HepG2 (cell line): ENCODE measurements around the gene TMEM187. TPM values are rescaled to one million over a fixed set of nuclear protein-coding genes. Genes with fewer than 3 reads are reported as not detected.

Experiments
- EP300 ChIP-seq, 3 experiments: sonication (generic) in 1 of 3; formaldehyde crosslinking in 1 of 3; IDR thresholded peaks; 2 replicates each; pipeline versions ENCODE4 v1.5.1 to v1.6.1; 2011 to 2020; ENCODE audit warnings: low read depth in 2 of 3, low read length in 2 of 3, borderline replicate concordance in 1 of 3, improper control_type of control experiment in 1 of 3, mild to moderate bottlenecking in 1 of 3, missing genetic modification reagents in 1 of 3, moderate library complexity in 1 of 3
- KAT7 ChIP-seq: IDR thresholded peaks from 2 replicates; pipeline ENCODE4 v1.6.1; 2018; ENCODE audit warnings: borderline replicate concordance, missing compliant biosample characterization
- ZNF615 ChIP-seq: sonication (generic); formaldehyde crosslinking; IDR thresholded peaks from 2 replicates; pipeline ENCODE4 v1.5.0; 2020; ENCODE audit warnings: mild to moderate bottlenecking, missing genetic modification reagents, borderline replicate concordance
- polyA plus RNA-seq, 8 experiments: library from polyadenylated mRNA; depleted of rRNA in 3 of 8; stranded (reverse) in 7 of 8; unstranded in 1 of 8; fragments of >200 nt; fragmentation: Illumina TruSeq in 4 of 8; extraction: Trizol in 4 of 8; gene quantifications; 2 replicates each; pipeline versions ENCODE4 v1.2.1 to v1.2.3, GENCODE V29; 2011 to 2016; ENCODE audit warnings: low read depth in 4 of 8, missing spikeins in 1 of 8, mixed read lengths in 1 of 8; ENCODE audit not compliant: insufficient read depth in 1 of 8
- total RNA-seq, 5 experiments: library from RNA; depleted of rRNA; stranded (reverse); fragments of >200 nt; fragmentation: Illumina TruSeq; extraction: Trizol; gene quantifications; 2 replicates each; pipeline ENCODE4 v1.2.3, GENCODE V29; 2016; ENCODE audit warnings: low read depth in 1 of 5
- TF ChIP-seq, protein P1 (sequence below): sonication (generic); formaldehyde crosslinking; IDR thresholded peaks from 2 replicates; pipeline ENCODE4 v1.4.0; 2020; ENCODE audit warnings: mild to moderate bottlenecking, missing genetic modification reagents
- TF ChIP-seq, protein P2 (sequence below): sonication (generic); formaldehyde crosslinking; IDR thresholded peaks from 2 replicates; pipeline ENCODE4 v1.4.0; 2020; ENCODE audit warnings: missing genetic modification reagents
- TF ChIP-seq, protein P3 (sequence below): sonication (generic); formaldehyde crosslinking; IDR thresholded peaks from 2 replicates; pipeline ENCODE4 v1.9.0; 2021; ENCODE audit warnings: mild to moderate bottlenecking, missing genetic modification reagents
- TF ChIP-seq, protein P4 (sequence below): sonication (generic); formaldehyde crosslinking; IDR thresholded peaks from 2 replicates; pipeline ENCODE4 v1.5.0; 2020; ENCODE audit warnings: mild to moderate bottlenecking, missing genetic modification reagents
- TF ChIP-seq, protein P5 (sequence below): sonication (generic); formaldehyde crosslinking; conservative IDR thresholded peaks from 2 replicates; pipeline ENCODE4 v1.4.0; 2020; ENCODE audit warnings: mild to moderate bottlenecking, missing genetic modification reagents, moderate library complexity

TMEM187 gene
- total and polyA plus RNA-seq, 2 of the 13 experiments (the other 11 are each of a cell fraction or from before 2014, with no cell fraction given) = 2.2 to 6.2 TPM

DNA sequence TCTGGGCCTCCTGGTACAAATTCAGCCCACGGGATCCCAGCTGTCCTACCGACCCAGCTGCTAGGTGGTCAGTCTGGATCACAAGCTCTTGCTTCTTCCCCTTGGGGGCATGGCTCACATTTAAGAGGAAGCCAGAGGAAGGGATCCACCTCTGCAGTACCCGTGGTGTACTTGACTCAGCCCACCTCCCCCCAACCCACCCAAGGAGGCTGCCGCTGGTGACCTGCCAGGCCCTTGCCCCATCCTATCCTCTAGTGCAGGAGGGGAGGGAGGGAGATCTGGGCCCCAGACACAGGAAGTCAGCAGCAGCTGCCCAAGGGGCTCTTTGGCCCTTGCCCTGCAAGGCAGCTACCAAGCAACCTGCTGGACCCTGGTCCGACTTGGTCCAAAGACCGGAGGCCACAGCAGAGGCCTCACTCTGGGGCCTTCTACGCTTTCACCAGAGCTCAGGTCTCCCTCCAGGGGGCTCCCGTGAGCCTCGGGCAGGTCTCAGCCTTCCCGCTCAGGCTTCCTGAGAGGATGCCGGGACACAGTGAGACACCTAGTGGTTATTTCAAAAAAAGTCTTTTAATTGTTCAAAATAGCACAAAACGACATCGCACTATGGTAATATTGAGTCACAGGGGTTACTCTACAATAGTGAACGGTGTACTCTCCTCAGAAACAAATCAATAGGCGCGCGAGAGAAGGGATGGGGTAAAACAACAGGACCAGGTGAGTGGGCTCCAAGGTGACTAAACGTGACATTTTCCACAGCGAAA lies 25.4 kb upstream of the TMEM187 start (continued):
- TF ChIP-seq, protein P1, sequence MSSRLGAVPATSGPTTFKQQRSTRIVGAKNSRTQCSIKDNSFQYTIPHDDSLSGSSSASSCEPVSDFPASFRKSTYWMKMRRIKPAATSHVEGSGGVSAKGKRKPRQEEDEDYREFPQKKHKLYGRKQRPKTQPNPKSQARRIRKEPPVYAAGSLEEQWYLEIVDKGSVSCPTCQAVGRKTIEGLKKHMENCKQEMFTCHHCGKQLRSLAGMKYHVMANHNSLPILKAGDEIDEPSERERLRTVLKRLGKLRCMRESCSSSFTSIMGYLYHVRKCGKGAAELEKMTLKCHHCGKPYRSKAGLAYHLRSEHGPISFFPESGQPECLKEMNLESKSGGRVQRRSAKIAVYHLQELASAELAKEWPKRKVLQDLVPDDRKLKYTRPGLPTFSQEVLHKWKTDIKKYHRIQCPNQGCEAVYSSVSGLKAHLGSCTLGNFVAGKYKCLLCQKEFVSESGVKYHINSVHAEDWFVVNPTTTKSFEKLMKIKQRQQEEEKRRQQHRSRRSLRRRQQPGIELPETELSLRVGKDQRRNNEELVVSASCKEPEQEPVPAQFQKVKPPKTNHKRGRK (CRISPR knock-in tag) = no peak
- TF ChIP-seq, protein P2, sequence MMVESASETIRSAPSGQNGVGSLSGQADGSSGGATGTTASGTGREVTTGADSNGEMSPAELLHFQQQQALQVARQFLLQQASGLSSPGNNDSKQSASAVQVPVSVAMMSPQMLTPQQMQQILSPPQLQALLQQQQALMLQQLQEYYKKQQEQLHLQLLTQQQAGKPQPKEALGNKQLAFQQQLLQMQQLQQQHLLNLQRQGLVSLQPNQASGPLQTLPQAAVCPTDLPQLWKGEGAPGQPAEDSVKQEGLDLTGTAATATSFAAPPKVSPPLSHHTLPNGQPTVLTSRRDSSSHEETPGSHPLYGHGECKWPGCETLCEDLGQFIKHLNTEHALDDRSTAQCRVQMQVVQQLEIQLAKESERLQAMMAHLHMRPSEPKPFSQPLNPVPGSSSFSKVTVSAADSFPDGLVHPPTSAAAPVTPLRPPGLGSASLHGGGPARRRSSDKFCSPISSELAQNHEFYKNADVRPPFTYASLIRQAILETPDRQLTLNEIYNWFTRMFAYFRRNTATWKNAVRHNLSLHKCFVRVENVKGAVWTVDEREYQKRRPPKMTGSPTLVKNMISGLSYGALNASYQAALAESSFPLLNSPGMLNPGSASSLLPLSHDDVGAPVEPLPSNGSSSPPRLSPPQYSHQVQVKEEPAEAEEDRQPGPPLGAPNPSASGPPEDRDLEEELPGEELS = no peak
- TF ChIP-seq, protein P3, sequence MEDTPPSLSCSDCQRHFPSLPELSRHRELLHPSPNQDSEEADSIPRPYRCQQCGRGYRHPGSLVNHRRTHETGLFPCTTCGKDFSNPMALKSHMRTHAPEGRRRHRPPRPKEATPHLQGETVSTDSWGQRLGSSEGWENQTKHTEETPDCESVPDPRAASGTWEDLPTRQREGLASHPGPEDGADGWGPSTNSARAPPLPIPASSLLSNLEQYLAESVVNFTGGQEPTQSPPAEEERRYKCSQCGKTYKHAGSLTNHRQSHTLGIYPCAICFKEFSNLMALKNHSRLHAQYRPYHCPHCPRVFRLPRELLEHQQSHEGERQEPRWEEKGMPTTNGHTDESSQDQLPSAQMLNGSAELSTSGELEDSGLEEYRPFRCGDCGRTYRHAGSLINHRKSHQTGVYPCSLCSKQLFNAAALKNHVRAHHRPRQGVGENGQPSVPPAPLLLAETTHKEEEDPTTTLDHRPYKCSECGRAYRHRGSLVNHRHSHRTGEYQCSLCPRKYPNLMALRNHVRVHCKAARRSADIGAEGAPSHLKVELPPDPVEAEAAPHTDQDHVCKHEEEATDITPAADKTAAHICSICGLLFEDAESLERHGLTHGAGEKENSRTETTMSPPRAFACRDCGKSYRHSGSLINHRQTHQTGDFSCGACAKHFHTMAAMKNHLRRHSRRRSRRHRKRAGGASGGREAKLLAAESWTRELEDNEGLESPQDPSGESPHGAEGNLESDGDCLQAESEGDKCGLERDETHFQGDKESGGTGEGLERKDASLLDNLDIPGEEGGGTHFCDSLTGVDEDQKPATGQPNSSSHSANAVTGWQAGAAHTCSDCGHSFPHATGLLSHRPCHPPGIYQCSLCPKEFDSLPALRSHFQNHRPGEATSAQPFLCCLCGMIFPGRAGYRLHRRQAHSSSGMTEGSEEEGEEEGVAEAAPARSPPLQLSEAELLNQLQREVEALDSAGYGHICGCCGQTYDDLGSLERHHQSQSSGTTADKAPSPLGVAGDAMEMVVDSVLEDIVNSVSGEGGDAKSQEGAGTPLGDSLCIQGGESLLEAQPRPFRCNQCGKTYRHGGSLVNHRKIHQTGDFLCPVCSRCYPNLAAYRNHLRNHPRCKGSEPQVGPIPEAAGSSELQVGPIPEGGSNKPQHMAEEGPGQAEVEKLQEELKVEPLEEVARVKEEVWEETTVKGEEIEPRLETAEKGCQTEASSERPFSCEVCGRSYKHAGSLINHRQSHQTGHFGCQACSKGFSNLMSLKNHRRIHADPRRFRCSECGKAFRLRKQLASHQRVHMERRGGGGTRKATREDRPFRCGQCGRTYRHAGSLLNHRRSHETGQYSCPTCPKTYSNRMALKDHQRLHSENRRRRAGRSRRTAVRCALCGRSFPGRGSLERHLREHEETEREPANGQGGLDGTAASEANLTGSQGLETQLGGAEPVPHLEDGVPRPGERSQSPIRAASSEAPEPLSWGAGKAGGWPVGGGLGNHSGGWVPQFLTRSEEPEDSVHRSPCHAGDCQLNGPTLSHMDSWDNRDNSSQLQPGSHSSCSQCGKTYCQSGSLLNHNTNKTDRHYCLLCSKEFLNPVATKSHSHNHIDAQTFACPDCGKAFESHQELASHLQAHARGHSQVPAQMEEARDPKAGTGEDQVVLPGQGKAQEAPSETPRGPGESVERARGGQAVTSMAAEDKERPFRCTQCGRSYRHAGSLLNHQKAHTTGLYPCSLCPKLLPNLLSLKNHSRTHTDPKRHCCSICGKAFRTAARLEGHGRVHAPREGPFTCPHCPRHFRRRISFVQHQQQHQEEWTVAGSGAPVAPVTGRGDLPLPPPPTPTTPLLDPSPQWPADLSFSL (CRISPR knock-in tag) = no peak
- TF ChIP-seq EP300 (IDR thresholded peaks at IDR 0.05; ENCODE audit: low read depth in 2 of 2, low read length in 2 of 2) (peak in 1 of 2 experiments; percentile 38; a peak in 1 of 4 replicates), EP300 (CRISPR knock-in tag; IDR thresholded peaks at IDR 0.05; ENCODE audit: borderline replicate concordance) (no peak), KAT7 (CRISPR knock-in tag) (no peak), ZNF615 (CRISPR knock-in tag) (no peak)
- TF ChIP-seq, protein P4, sequence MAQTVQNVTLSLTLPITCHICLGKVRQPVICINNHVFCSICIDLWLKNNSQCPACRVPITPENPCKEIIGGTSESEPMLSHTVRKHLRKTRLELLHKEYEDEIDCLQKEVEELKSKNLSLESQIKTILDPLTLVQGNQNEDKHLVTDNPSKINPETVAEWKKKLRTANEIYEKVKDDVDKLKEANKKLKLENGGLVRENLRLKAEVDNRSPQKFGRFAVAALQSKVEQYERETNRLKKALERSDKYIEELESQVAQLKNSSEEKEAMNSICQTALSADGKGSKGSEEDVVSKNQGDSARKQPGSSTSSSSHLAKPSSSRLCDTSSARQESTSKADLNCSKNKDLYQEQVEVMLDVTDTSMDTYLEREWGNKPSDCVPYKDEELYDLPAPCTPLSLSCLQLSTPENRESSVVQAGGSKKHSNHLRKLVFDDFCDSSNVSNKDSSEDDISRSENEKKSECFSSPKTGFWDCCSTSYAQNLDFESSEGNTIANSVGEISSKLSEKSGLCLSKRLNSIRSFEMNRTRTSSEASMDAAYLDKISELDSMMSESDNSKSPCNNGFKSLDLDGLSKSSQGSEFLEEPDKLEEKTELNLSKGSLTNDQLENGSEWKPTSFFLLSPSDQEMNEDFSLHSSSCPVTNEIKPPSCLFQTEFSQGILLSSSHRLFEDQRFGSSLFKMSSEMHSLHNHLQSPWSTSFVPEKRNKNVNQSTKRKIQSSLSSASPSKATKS = no peak
- TF ChIP-seq, protein P5, sequence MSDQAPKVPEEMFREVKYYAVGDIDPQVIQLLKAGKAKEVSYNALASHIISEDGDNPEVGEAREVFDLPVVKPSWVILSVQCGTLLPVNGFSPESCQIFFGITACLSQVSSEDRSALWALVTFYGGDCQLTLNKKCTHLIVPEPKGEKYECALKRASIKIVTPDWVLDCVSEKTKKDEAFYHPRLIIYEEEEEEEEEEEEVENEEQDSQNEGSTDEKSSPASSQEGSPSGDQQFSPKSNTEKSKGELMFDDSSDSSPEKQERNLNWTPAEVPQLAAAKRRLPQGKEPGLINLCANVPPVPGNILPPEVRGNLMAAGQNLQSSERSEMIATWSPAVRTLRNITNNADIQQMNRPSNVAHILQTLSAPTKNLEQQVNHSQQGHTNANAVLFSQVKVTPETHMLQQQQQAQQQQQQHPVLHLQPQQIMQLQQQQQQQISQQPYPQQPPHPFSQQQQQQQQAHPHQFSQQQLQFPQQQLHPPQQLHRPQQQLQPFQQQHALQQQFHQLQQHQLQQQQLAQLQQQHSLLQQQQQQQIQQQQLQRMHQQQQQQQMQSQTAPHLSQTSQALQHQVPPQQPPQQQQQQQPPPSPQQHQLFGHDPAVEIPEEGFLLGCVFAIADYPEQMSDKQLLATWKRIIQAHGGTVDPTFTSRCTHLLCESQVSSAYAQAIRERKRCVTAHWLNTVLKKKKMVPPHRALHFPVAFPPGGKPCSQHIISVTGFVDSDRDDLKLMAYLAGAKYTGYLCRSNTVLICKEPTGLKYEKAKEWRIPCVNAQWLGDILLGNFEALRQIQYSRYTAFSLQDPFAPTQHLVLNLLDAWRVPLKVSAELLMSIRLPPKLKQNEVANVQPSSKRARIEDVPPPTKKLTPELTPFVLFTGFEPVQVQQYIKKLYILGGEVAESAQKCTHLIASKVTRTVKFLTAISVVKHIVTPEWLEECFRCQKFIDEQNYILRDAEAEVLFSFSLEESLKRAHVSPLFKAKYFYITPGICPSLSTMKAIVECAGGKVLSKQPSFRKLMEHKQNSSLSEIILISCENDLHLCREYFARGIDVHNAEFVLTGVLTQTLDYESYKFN (CRISPR knock-in tag) = peak; percentile 83
